PC-9 (cell line): ENCODE measurements around the gene SP2. TPM values are rescaled to one million over a fixed set of nuclear protein-coding genes. Genes with fewer than 3 reads are reported as not detected.

Experiments
- BruUV-seq: library from RNA; stranded (reverse); fragments of 400-500 nt; replicated peaks from 2 replicates; lab custom pipeline; 2021; lab: Mats Ljungman, UMichigan
- CTCF ChIA-PET: fragments of 300-600 bp; sonication (Branson Sonifier 250); formaldehyde crosslinking; loops from one replicate; lab custom pipeline; 2022; ENCODE audit warnings: antibody characterized with exemption; lab: Charles Lee
- POLR2A ChIA-PET: fragments of 300-600 bp; sonication (Branson Sonifier 250); formaldehyde crosslinking; loops from one replicate; lab custom pipeline; 2022; ENCODE audit warnings: antibody characterized with exemption; ENCODE audit not compliant: unreplicated experiment; lab: Charles Lee
- DNase-seq, 2 experiments: peaks; one replicate each; pipeline versions ENCODE4 v3.0.0 to v3.0.0-alpha.2; 2015 to 2022; ENCODE audit warnings: mixed read lengths in 1 of 2
- H2AFZ ChIP-seq: fragments of 200-600 bp; sonication (generic); 2 replicates; pipeline ENCODE4 v1.8.1; 2017; ENCODE audit warnings: antibody characterized with exemption
- H3F3A ChIP-seq: fragments of 200-600 bp; sonication (generic); 2 replicates; pipeline ENCODE4 v1.8.1; 2017; ENCODE audit warnings: antibody characterized with exemption, mild to moderate bottlenecking, low read depth; ENCODE audit not compliant: insufficient read depth
- H3K27ac ChIP-seq: fragments of 200-600 bp; sonication (generic); 2 replicates; pipeline ENCODE4 v1.6.1; 2016; ENCODE audit warnings: mixed run types
- H3K27me3 ChIP-seq: fragments of 200-600 bp; sonication (generic); 2 replicates; pipeline ENCODE4 v1.6.1; 2016; ENCODE audit warnings: low read depth, mixed run types; ENCODE audit not compliant: insufficient read depth
- H3K36me3 ChIP-seq: fragments of 200-600 bp; sonication (generic); 2 replicates; pipeline ENCODE4 v1.6.1; 2016; ENCODE audit warnings: low read depth, mixed run types
- H3K4me1 ChIP-seq: fragments of 200-600 bp; sonication (generic); replicated peaks from 2 replicates; pipeline ENCODE4 v1.6.1; 2016; ENCODE audit warnings: mixed run types; ENCODE audit not compliant: insufficient read depth
- H3K4me2 ChIP-seq: fragments of 200-600 bp; sonication (generic); 2 replicates; pipeline ENCODE4 v1.6.1; 2017; ENCODE audit warnings: mixed run types
- H3K4me3 ChIP-seq: fragments of 200-600 bp; sonication (generic); 2 replicates; pipeline ENCODE4 v1.6.1; 2016; ENCODE audit warnings: mixed run types
- H3K79me2 ChIP-seq: fragments of 200-600 bp; sonication (generic); 2 replicates; pipeline ENCODE4 v1.6.1; 2017; ENCODE audit warnings: low read depth, mixed run types
- H3K9me2 ChIP-seq: fragments of 200-600 bp; sonication (generic); 2 replicates; pipeline ENCODE4 v1.8.1; 2017; ENCODE audit warnings: mild to moderate bottlenecking; ENCODE audit not compliant: insufficient read depth
- H3K9me3 ChIP-seq: fragments of 200-600 bp; sonication (generic); 2 replicates; pipeline ENCODE4 v1.8.1; 2016; ENCODE audit warnings: low read depth; ENCODE audit not compliant: insufficient read depth
- H4K20me1 ChIP-seq: fragments of 200-600 bp; sonication (generic); 2 replicates; pipeline ENCODE4 v1.8.1; 2017; ENCODE audit not compliant: insufficient read depth
- CTCF ChIP-seq: fragments of 200-600 bp; sonication (generic); conservative IDR thresholded peaks from 2 replicates; pipeline ENCODE4 v1.6.1; 2017; ENCODE audit warnings: mixed run types, antibody characterized with exemption, mild to moderate bottlenecking, moderate library complexity
- EZH2 ChIP-seq: fragments of 200-600 bp; sonication (generic); IDR thresholded peaks from 2 replicates; pipeline ENCODE4 v1.8.0; 2017; ENCODE audit warnings: antibody characterized with exemption, low read depth
- intact Hi-C: fragments of 100-400 bp; cut with micrococcal nuclease; formaldehyde crosslinking; loops from one replicate; pipeline ENCODE4 v1.10.0; 2022; ENCODE audit not compliant: unreplicated experiment
- total RNA-seq: library from RNA; stranded (reverse); gene quantifications from 2 replicates; pipeline ENCODE4 v1.2.3, GENCODE V29; 2021

SP2 gene
- total RNA-seq, 1 experiment from 2014 or later: 18.0 TPM

GRCh38 chr17:47869114-47869513 is 26.9 kb upstream of the SP2 start:
- no peak overlapping the region for H3K27ac ChIP-seq
- H3K27me3 ChIP-seq: no peaks in the 10 kb centered on the region
- no peaks in the 10 kb centered on the region for H3K9me2 ChIP-seq
- no peak overlapping the region for H2AFZ ChIP-seq
- H3F3A ChIP-seq: peaks cover 16% of the 10 kb centered on the region
- ChIA-PET POLR2A (no interaction called here), CTCF (no interaction called here)
- H3K79me2 ChIP-seq: no peaks in the 10 kb centered on the region
- H3K4me1 ChIP-seq: peaks cover 47% of the 10 kb centered on the region
- no TSS peak for BruUV-seq
- TF ChIP-seq CTCF: no peak
- no peak for TF ChIP-seq EZH2
- no peak overlapping the region for H3K4me3 ChIP-seq
- no peak overlapping the region for H3K4me2 ChIP-seq
- no peaks in the 10 kb centered on the region for H3K36me3 ChIP-seq
- H4K20me1 ChIP-seq: no peaks in the 10 kb centered on the region
- no peak for DNase-seq
- no peaks in the 10 kb centered on the region for H3K9me3 ChIP-seq
- intact Hi-C loops: no loop called here

- Histone ChIP-seq H2AFZ (no peak overlapping the region), H3K4me2 (no peak overlapping the region), H3K9me3 (no peaks in the 10 kb centered on the region), H3K27me3 (no peaks in the 10 kb centered on the region), H3K4me3 (no peak overlapping the region), H3F3A (peaks cover 10% of the 10 kb centered on the region), H4K20me1 (no peaks in the 10 kb centered on the region), H3K27ac (no peak overlapping the region), H3K79me2 (no peaks in the 10 kb centered on the region), H3K36me3 (no peaks in the 10 kb centered on the region), H3K9me2 (no peaks in the 10 kb centered on the region), H3K4me1 (peaks cover 47% of the 10 kb centered on the region)
- intact Hi-C loops: no loop called here
- no peak for DNase-seq
- TF ChIP-seq EZH2: no peak
- TF ChIP-seq CTCF: no peak
- CTCF ChIA-PET: no interaction called here
- no TSS peak for BruUV-seq
- POLR2A ChIA-PET: no interaction called here
These were observed 26.0 kb upstream of the SP2 start for GRCh38 chr17:47870056-47870455.

DNA sequence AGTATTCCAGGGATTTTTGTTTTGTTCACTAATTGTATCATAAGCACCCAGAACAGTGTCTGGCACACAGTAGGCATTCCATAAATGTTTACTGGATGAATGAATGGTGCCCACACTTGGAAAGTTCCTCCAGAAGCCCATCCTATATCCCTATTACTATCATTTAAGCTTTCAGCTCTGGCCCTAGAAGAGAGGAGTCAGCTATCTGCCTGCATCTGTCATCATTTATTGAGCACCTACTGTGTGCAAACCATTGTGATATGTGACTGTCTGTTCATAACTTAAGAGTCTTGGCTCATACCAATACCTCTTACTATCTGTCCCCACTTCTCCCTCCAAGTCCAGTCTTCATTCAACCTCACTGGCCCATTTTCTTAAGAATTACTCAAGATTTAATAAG is 25.0 kb upstream of the SP2 start:
- no peak overlapping the region for H2AFZ ChIP-seq
- H3K4me3 ChIP-seq: no peak overlapping the region
- H3K79me2 ChIP-seq: no peaks in the 10 kb centered on the region
- no peak for TF ChIP-seq CTCF
- no peak for TF ChIP-seq EZH2
- peaks cover 11% of the 10 kb centered on the region for H3F3A ChIP-seq
- H3K9me3 ChIP-seq: no peaks in the 10 kb centered on the region
- ChIA-PET POLR2A (no interaction called here), CTCF (no interaction called here)
- no peaks in the 10 kb centered on the region for H3K9me2 ChIP-seq
- intact Hi-C loops: no loop called here
- H3K27ac ChIP-seq: no peak overlapping the region
- BruUV-seq: no TSS peak
- H4K20me1 ChIP-seq: no peaks in the 10 kb centered on the region
- H3K4me2 ChIP-seq: no peak overlapping the region
- H3K36me3 ChIP-seq: no peaks in the 10 kb centered on the region
- no peak for DNase-seq
- H3K4me1 ChIP-seq: peaks cover 47% of the 10 kb centered on the region
- H3K27me3 ChIP-seq: no peaks in the 10 kb centered on the region
